AG04449 (cell line): ENCODE results near the gene ARFGEF3.
"Not testable (repeated sequence)": the region's sequence is repeated elsewhere in the genome, so short reads cannot be mapped to it uniquely, and the experiment has no call there.

ENCODE experiments used
- CTCF ChIA-PET: fragments of 350-600 bp; formaldehyde crosslinking; extraction: SDS; loops from one replicate; lab custom pipeline; 2021; ENCODE audit warnings: antibody characterized with exemption; lab: Yijun Ruan, JAX
- POLR2A ChIA-PET: fragments of 400-600, 350-600 bp; formaldehyde crosslinking; extraction: SDS; loops from one replicate; lab custom pipeline; 2020; ENCODE audit warnings: antibody characterized with exemption, inconsistent platforms; lab: Yijun Ruan, JAX
- DNase-seq: peaks from one replicate; pipeline ENCODE4 v3.0.0-alpha.2; 2010; ENCODE audit warnings: low read depth, low spot score
- H3K4me3 ChIP-seq: 2 replicates; pipeline ENCODE4 v1.5.1; 2011; ENCODE audit warnings: low read depth, mild to moderate bottlenecking, control low read depth, low read length
- TF ChIP-seq, protein P1 (sequence below): IDR thresholded peaks from one replicate; pipeline ENCODE4 v1.5.1; 2011; ENCODE audit warnings: mild to moderate bottlenecking, moderate library complexity, low read length, control low read depth, inconsistent platforms; ENCODE audit not compliant: insufficient read depth; ENCODE audit errors: missing control alignments

ARFGEF3 gene

DNA sequence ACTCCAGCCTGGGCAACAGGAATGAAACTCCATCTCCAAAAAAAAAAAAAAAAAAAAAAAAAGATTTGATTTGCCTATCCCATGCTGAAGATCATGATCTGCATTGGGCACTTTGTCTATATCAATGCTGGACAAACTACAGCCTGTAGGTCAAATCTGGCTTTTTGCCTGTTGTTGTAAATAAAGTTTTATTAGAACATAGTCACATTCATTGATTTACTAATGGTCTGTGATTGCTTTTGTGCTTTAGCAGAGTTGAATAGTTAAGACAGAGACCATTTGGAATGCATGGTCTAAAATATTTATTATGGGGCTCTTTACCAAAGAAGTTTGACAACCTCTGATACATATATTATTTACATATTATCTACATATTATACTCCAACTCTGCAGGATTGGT lies 42.6 kb downstream of the ARFGEF3 start:
- no peak for DNase-seq
- POLR2A ChIA-PET = no interaction called here
- H3K4me3 ChIP-seq = no peak overlapping the region
- CTCF ChIA-PET = no interaction called here
- TF ChIP-seq, protein P1, sequence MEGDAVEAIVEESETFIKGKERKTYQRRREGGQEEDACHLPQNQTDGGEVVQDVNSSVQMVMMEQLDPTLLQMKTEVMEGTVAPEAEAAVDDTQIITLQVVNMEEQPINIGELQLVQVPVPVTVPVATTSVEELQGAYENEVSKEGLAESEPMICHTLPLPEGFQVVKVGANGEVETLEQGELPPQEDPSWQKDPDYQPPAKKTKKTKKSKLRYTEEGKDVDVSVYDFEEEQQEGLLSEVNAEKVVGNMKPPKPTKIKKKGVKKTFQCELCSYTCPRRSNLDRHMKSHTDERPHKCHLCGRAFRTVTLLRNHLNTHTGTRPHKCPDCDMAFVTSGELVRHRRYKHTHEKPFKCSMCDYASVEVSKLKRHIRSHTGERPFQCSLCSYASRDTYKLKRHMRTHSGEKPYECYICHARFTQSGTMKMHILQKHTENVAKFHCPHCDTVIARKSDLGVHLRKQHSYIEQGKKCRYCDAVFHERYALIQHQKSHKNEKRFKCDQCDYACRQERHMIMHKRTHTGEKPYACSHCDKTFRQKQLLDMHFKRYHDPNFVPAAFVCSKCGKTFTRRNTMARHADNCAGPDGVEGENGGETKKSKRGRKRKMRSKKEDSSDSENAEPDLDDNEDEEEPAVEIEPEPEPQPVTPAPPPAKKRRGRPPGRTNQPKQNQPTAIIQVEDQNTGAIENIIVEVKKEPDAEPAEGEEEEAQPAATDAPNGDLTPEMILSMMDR = no peak

DNA sequence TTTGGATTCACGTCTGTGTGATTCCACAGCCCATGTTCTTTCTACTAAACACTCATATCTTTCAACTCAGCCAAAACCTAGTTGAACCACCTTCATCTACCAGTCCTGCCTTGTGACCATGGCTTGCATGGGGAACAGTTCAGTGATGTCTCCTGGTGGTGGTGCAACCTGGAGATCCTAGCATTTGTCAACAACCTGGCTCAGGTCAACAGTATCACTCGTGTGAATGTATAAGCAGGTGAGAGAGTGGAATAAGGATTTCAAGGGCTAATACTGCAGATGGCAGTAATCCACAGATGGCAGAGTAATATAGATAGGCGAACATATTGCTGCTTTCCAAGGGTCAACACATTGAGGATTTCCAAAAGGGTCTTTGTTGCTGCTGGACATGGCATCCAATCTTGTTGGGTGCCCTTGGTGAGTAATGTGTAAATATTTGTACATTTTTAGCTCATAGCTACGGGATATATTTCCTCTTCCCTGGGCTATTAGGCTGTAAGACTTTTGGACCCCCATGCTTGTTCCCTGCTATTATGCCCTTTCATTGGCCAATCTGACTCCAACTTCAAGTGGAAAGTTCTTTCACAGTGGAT lies 43.1 kb downstream of the ARFGEF3 start:
- CTCF ChIA-PET = no interaction called here
- no peak for DNase-seq
- no peak overlapping the region for H3K4me3 ChIP-seq
- TF ChIP-seq, protein P1 = no peak
- POLR2A ChIA-PET = no interaction called here

DNA sequence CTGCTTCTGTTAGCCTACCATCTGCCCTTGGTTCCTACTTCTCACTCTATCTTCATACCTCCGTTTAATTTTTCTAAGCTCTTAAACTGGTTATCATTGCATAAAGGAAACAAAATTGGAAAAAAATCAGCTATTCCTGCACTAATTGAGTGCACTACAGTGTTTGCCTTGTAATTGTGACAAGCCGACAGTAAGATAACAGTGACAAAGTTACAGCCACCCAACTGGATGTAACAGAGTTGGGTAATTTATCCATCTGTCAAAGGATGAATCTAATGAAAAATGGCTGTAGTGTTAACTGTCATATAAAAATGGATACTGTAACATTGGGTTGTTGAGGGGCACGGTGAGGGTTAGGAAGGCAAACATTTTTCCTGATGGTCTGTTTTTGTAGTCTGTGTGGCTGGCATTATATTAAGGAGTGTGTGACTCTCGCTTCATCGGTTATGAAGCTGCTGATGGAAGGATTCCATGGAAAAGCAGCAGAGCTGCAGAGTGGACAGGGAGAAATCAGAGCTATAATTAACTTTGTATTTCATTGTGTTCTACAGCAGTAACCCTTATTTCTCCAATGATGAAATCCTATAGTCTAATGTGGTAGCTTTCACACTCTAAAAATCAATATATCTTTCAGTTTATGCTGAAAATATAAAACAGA lies 43.8 kb downstream of the ARFGEF3 start:
- TF ChIP-seq, protein P1 = no peak
- DNase-seq = no peak
- H3K4me3 ChIP-seq = no peak overlapping the region
- ChIA-PET CTCF (no interaction called here), POLR2A (no interaction called here)

DNA sequence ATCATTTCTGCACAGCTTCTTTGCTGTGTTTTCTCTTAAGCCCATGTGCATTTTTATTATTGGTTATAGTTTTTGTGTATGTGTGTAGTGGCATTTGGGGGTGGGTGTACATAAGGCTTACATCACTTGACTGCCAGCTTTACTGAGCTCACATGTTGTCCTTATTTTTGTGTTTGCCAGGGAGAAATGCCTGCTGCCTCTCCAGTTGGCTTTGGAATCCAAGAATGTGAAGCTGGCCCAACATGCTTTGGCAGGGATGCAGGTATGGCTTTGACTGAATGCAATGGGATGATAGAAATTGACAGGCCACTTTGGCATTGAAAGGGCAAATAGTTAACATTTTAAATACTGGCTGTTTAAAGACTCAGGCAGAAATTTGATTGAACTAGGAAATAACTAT lies 45.1 kb downstream of the ARFGEF3 start:
- CTCF ChIA-PET = no interaction called here
- POLR2A ChIA-PET = no interaction called here
- DNase-seq = no peak
- no peak overlapping the region for H3K4me3 ChIP-seq
- TF ChIP-seq, protein P1 = no peak

DNA sequence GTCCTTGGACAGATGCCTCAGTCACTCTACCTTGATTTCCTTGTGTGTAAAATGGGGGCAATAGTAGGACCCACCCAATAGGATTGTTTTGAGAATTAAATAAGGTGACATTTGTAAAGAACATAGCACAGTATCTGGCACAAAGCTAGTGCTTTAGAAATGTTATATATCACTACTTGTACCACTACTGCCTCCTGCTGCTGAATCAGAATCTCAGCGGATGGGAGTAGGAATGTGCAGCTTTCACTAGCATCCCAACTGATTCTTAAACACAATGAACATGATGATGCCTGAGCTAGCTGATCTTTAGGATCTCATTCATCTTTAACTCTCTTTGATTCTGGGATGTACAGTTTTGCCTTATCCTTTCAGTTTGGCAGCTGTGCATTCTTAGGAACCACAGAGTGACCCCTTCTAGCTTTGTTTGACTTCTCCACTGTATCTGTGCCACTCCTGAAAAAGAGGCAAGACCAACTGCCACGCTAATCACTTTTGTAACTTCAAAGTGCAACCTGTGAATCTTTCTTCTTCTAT lies 49.4 kb downstream of the ARFGEF3 start:
- POLR2A ChIA-PET = no interaction called here
- no peak for DNase-seq
- CTCF ChIA-PET = interaction anchor here (1.1 kb wide), 1 partner anchor 11 kb away, joined by 4 read pairs; no protein-coding TSS in a partner anchor
- TF ChIP-seq, protein P1 = no peak
- no peak overlapping the region for H3K4me3 ChIP-seq

DNA sequence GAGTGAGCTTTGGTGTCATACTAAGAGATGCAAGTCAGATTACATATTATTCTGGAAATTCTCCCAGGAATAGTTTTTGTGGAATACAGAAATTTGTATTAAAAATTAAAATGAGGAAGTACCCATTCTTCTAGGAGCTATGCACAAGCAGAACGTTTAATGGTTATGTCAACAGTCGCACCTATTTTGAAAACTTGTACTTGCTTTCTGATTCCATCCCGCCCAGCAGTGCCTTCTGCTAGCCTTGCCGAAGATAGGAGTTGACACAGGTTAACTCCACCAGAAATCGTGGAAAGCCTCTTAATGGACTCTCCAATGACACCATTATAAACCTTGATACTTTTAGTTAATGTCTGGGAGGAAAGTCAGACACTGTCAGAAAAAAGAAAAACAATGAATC lies 49.9 kb downstream of the ARFGEF3 start:
- CTCF ChIA-PET = interaction anchor here (1.1 kb wide), 1 partner anchor 10 kb away, joined by 4 read pairs; no protein-coding TSS in a partner anchor
- POLR2A ChIA-PET = no interaction called here
- no peak for DNase-seq
- TF ChIP-seq, protein P1 = no peak
- no peak overlapping the region for H3K4me3 ChIP-seq

DNA sequence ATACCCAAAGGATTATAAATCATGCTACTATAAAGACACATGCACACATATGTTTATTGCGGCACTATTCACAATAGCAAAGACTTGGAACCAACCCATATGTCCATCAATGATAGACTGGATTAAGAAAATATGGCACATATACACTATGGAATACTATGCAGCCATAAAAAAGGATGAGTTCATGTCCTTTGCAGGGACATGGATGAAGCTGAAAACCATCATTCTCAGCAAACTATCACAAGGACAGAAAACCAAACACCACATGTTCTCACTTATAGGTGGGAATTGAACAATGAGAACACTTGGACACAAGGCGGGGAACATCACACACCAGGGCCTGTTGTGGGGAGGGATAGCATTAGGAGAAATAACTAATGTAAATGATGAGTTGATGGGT lies 50.8 kb downstream of the ARFGEF3 start:
- CTCF ChIA-PET, POLR2A ChIA-PET, H3K4me3 ChIP-seq, DNase-seq: not testable (repeated sequence)
